Stimulated activated CD8-positive, alpha-beta memory T cell treated with anti-CD3 and anti-CD28 coated beads, Interleukin-12 subunit alpha, Interleukin-12 subunit beta, amount 100 ng/mL, for 24 hours (primary cell): ENCODE measurements around the gene MYPN.
"Not testable (repeated sequence)": the region's sequence is repeated elsewhere in the genome, so short reads cannot be mapped to it uniquely, and the experiment has no call there.

ENCODE experiments used
- DNase-seq: peaks from one replicate; pipeline ENCODE4 v3.0.0-alpha.2; 2020; ENCODE audit errors: extremely low read depth

The MYPN gene, protein sequence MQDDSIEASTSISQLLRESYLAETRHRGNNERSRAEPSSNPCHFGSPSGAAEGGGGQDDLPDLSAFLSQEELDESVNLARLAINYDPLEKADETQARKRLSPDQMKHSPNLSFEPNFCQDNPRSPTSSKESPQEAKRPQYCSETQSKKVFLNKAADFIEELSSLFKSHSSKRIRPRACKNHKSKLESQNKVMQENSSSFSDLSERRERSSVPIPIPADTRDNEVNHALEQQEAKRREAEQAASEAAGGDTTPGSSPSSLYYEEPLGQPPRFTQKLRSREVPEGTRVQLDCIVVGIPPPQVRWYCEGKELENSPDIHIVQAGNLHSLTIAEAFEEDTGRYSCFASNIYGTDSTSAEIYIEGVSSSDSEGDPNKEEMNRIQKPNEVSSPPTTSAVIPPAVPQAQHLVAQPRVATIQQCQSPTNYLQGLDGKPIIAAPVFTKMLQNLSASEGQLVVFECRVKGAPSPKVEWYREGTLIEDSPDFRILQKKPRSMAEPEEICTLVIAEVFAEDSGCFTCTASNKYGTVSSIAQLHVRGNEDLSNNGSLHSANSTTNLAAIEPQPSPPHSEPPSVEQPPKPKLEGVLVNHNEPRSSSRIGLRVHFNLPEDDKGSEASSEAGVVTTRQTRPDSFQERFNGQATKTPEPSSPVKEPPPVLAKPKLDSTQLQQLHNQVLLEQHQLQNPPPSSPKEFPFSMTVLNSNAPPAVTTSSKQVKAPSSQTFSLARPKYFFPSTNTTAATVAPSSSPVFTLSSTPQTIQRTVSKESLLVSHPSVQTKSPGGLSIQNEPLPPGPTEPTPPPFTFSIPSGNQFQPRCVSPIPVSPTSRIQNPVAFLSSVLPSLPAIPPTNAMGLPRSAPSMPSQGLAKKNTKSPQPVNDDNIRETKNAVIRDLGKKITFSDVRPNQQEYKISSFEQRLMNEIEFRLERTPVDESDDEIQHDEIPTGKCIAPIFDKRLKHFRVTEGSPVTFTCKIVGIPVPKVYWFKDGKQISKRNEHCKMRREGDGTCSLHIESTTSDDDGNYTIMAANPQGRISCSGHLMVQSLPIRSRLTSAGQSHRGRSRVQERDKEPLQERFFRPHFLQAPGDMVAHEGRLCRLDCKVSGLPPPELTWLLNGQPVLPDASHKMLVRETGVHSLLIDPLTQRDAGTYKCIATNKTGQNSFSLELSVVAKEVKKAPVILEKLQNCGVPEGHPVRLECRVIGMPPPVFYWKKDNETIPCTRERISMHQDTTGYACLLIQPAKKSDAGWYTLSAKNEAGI (N-terminal part only)

DNA sequence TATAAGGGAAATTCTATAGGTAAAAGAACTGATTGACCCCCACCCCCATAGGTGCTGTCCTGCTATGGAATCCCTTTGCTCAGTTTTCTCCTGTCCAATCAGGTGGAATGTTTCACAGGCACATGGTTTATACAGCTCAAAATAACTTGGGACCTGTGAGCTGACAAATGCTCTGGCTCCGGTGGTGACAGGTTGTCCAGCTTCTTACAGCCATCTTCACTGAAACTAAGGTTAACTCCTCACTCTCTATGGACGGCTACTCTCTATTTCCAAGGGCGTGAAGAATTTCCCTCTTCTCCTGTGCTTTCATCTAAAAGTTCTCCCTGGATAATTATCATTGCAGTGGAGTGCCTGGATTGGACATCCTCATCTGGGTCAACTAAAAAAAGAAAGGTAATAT is at the start of gene MYPN:
MYPN (plus strand) TSS at position 158 of the 400 bp plus-strand sequence. CDS start 11,951 bp downstream, outside the sequence.
- DNase-seq, result no peak

DNA sequence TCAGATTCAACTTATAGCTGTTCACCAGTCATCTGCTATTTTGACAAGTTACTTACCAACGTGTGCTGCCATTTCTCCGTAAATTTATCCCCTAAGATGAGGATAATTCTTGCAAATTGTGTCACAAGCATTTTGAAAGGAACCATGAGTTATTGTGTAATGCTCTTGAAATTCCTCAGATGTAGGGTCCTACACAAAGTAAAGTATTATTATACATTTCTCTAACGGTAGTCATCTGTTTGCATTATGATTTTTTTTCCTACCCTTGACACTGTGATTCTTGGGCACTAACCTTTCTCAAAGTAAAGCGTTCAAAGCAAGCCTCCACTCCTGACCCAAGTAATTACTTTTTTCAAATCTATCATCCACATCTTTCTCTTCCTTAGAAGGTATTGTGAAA is 42.3 kb upstream of the MYPN start:
- no peak for DNase-seq

DNA sequence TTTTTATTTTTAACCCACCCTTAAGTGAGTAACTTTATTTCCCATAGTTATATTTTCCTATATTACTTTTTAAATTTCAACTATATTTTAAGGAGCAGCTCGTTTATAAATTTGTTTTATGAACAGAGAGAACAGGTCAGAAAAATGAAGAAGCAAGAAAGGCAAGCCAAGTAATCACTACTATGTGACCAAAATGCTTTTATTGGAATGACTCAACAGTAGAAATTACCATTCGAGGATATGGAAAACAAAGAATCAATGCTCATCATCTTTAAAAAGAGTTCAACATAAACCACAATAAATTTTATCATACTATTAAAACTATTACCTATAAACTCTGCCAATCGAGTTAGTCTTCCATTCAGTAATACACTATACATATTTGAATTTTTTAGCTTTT is 41.8 kb upstream of the MYPN start:
- no peak for DNase-seq

DNA sequence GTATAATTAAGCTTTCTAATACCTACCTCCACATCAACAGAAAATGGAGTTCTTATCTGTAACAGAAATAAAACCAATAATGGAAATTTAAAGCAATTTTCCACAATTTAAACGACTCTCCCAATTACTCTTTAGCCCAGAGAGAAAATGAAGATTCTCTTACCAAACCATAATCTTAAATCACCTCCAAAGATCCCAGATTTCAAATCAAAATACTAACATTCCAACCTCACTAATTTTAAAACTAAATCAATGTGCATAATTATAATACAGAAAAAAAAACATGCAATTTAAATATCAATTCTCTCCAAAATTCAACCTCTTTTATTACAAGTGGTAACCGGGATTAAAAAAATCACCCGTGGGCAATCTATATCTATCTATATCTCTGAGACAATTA is 35.7 kb upstream of the MYPN start:
- no peak for DNase-seq

DNA sequence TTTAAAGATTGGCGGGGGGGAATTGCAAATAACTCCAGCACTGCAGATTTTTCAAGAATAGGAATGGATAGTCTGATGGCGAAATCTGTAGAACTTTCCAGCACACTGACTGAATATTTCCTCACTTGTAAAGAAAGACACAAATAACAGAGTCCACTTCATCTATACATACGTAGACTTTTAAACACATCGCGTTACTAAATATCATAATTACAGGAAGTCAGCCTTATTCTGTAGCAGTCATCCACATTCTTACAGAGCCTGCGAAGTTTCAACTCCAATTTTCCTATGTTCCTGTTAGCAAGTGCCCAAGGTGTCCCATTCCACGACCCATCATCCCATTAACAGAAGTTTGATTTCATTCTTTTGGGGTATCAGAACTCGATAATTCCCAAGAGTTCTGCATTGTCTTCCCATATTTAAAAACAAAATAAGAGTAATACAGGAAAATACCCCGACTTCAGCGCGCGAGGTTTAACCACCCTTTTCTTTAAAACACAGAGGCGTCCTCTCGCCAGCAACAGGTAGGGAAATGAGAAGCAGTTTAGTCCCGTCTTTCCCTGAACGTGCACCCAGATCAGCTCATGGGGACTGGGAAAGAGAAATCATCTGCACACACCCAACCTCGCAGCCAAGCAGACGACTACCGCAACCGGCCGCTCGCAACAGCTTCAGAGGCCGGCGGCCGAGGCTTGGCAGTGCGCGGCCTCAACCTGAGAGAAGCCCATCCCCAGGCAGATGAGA is 35.1 kb upstream of the MYPN start:
- DNase-seq, result no peak

DNA sequence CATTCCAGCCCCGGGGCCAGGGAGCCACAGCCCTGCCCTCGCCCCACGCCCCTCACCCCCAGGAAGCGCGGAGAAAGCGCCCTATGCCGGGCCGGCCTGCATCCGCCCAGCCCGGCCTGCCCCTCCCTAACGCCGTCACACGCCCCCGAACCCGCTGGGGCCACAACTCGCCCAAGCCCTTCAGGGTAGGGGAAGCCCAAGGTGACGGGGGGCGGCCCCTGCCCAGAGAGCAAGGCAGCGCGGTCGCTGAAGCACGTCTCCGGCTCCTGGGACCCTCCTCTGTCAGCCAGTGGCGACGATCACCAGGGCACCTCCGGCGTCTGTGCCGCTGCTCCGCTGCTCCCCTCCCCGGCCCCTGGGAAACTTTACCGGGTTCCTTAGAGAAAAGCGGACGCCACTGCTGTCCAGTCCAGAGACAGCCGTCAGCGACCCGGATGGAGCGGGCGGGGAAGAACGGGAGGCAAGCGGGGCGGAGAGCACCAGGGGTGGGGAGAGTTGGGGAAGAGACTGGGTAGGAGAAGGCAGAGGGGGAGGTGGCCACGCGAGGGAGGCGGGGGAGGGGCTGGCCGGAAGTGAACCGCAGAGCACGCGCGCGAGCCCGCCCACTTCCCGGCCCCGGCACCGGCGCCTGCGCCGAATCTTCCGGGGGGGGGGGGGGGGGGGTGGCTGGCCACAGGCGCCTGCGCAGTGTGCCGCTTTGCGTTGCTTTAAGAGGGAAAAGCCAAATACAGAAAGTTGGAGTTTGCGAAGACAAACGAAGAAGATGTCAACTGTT is 34.3 kb upstream of the MYPN start, which contains the start of gene HERC4:
HERC4 (minus strand) TSS at position 509 of the 775 bp plus-strand sequence. CDS start 2,175 bp downstream, outside the sequence.
- DNase-seq, result peak; percentile 80

DNA sequence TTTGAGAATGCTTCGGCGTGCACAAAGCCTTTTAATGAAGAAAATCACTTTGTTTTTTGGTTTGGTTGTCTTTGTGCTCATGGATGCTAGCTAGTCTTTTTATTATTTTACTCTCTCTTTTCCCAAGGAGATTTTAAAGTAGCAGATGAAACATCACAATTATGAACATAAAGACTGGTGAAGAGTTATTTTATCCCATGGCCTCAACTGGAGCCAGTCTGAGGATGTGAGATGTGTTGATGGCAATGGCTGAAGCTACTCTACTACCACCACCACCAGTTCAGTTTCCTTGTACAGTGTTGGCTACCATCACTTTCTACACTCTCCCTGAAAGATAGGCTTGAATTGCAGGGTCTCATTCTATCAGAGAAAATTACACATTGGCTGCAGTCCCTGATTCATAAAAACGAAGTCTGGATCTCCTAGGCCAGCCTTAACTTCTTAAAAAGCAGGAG is 33.7 kb upstream of the MYPN start:
- no peak for DNase-seq

DNA sequence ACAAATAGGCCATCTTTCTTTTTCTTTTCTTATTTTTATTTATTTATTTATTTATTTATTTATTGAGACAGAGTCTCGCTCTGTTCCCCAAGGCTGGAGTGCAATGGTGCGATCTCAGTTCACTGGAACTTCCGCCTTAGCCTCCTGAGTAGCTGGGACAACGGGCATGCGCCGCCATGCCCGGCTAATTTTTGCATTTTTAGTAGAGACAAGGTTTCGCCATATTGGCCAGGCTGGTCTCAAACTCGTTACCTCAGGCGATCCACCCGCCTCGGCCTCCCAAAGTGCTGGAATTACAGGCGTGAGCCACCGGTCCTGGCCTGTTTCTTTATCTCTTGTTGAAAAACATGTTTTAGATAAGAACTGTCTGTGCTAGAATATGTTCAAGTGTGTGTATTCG is 33.2 kb upstream of the MYPN start:
- DNase-seq, result not testable (repeated sequence)

DNA sequence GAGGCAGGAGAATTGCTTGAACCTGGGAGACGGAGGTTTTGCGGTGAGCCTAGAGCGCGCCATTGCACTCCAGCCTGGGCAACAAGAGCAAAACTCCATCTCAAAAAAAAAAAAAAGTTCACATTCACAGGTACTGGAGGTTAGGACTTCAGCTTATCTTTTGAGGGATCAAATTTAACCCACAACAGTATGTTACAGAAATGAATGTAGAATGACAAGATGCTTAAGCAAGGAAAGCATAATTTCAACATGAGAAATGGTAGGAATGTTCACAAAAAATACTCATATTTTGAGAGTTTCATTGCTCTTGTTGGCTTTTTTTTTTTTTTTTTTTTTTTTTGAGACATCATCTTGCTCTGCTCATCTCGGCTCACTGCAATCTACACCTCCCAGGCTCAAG is 32.3 kb upstream of the MYPN start:
- no peak for DNase-seq

DNA sequence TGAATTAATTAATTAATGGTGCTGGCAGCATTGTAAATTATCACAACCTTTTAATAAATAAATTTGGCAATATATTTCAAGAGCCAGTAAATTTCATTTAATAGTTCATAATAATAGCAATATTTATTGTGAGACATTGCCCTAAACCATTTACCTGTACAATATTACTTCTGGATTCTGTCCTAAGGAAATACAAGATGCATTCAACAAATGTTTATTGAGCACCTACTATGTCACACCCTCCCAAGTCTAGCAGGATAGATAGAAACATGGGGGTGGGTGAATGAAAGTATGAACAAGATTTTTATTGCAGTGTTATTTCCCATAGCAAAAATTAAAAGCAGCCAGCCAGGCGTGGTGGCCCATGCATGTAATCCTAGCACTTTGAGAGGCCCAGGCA is 29.9 kb upstream of the MYPN start:
- DNase-seq, result no peak

DNA sequence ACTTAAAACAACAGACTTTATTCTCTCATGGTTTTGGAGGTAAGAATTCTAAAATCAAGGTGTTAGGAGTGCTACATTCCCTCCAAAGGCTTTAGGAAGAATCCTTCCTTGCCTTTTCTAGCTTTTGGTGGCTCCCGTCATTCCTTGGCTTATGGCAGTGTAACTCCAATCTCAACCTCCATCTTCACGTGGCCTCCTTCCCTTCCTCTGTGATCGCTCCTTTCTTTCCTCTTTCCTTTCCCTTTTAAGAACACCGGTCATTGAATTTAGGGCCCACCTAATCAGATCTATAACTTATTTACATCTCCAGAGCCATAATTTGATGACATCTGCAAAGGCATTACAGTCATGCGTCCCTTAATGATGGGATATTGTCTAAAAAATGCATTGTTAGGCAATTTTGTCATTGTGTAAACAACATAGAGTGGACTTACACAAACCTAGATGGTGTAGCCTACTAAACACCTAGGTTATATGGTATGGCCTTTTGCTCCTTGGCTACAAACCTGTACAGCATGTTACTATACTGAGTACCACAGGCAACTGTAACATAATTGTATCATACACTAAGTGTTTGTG is 28.3 kb upstream of the MYPN start:
- no peak for DNase-seq

DNA sequence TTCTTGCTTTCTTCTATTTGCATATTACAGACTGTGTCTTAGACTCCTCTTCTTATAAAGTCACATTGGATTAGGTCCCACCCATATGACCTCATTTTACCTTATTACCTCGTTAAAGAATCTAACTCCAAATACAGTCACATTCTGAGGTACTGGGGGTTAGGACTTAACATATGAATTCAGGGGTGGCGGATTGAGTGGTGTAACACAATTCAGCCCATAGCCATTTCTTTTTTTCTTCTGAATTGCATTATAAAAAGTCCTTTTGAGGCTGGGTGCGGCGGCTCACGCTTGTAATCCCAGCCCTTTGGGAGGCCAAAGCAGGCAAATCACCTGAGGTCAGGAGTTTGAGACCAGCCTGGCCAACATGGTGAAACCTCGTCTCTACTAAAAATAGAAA is 27.4 kb upstream of the MYPN start:
- no peak for DNase-seq

DNA sequence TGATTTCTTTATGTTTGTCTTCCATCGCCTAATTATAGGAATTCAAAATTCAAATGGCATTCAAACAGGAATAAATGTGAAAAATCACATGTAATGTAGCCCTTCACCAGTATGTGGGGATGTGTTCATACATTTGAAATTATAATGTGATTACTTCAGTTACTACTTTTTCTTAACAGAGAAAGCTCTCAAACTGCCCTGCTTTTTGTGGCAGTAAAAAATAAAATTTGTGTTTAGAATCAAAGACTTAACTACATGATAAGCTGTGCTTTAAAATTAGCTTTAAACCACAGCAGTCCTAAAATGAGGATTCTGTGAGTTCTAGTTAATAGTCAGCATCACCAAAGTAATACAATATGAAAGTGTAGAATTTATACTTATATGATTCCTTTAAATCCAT is 26.4 kb upstream of the MYPN start:
- DNase-seq, result no peak

DNA sequence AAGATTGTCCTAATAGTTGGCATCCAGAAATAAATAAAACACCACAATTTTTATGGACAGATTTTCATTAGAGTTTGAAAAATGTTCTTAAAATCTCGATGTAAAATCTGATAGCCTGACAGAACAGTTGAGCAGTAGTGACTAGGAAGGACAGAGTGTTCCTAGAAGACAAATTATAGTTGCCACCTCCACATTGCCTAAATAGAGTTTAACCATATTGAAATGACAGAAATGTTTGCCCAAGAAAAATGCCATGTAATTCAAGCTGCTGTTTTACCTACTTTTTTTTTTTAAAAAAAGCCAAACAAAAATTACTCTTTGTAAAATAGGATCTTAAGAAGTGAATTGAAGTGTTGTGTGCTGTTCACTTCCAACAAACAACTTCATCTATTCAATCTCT is 25.3 kb upstream of the MYPN start:
- DNase-seq, result no peak

DNA sequence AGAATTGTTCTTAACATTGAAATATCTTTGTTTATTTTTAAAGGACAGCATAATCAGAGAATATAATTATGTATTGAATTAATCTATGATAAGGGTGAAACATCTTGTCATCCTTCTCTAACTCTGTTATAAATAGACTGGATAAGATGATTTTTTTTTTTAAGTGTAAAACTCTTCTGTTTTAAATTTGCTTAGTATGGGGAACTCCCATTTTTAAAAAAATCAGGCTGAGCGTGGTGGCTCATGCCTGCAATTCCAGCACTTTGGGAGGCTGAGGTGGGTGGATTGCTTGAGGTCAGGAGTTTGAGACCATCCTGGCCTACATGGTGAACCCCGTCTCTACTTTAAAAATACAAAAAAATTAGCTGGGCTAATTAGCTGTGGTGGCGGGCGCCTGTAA is 24.8 kb upstream of the MYPN start:
- no peak for DNase-seq

DNA sequence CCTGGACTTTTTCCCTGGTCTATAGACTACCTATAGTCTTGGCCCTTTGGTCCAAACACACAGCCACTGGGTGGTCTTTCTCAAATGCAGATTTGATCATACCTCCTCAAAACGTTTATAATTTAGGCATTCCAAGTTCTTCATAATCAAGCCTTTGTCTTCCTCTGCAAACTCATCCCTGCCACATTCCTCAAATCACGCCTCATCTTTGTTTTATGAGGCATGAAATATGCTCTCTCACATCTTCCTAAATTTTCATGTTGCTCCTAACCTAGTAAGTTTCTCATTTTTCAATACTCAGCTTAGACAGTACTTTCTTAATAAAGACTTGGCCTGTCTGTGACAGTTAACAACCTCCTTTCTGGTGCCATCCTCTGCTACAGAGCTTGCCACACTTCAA is 23.3 kb upstream of the MYPN start:
- no peak for DNase-seq

DNA sequence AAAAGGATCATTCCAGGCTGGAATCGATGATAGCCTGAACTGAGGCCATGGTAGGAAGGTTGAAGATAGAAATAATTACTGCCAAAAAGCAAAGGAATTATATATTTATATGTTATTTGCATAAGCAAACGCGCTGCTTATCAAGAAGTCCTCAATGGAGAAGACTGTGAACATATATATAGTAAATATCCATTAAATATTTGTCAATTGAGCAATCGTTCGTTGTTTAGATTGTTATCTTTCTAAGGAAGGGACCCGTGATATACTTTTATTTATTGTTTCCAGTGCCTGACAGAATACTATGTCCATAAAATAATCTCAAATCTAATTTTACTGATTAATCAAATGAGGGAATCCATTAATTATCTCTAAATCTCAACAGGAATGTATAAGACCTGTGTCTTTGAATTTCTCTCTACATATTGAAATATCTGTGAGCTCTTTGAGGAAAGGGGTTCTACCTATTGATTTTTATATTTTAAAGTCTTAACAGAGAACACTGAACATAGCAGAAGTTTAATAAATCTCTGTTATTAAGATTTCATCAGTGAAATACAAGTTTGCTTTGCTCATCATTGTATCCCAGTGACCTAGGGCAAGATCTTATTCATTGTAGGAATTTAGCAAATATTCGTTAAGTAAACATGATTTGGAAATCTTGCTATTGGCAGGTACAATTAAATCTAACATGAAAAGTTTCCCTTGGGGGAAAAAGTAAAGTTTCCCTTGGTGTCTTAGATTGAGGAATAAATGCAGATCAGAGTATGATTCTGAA is 22.2 kb upstream of the MYPN start:
- no peak for DNase-seq

DNA sequence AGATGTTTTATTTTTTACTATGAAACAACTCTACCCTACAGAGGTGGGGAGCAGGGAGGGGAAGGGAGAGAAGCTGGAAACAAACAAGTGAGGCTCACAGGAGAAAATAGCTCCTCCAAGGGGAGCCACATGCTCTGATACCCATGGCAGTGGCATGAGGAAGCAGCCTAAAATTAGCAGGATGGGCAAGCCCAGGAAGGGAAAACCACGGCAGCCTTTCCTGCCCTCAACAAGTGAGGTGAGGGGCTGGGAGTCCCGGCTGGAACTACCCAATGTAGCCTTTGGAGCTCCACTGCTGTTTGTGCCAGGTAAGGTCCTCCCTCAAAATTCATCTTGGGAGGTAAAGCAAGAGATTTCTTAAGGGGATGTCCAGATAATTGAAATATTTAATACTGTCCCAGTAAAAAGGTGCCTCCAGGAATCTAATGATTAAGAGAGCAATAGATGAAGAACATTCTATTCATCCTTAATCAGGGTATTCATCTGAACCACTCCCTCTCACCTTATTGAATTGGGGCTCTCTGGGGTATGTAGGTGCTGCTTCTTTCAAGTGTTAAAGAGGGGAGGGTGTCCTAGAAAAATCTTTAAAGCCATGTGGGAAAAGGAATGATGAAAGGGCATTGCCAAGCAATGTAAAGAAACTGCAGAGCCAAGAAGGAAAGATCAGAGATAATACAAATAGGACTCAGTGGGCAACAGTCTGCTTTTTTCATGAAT is 21.4 kb upstream of the MYPN start:
- no peak for DNase-seq

DNA sequence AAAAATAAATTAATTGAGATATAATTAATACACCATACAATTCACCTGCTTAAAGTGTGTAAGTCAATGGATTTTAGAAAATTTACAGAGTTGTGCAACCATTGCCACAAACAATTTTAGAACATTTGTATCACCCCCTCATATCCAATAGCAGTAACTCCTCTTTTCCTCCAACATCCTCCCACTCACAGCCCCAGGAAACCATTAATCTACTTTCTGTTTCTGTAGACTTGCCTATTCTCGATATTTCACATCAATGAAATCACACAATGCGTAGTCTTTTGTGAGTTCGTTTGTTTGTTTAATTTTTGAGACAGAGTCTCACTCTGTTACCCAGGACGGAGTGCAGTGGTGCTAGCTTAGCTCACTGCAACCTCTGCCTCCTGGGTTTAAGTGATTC is 20.5 kb upstream of the MYPN start:
- DNase-seq, result no peak
